Natural killer cell (primary cell): ENCODE measurements around the gene ECM2. TPM values are rescaled to one million over a fixed set of nuclear protein-coding genes. Genes with fewer than 3 reads are reported as not detected.

Source experiments
- ATAC-seq, 3 donors: fragments of 150-1000 bp in 2 of 3; fragments of 200-7000 bp in 1 of 3; cut with Tn5 transposase; 1 replicate in 1 of 3; 2 replicates in 2 of 3; pipeline ENCODE4 v1.10.0; 2021; ENCODE audit warnings: mild to moderate bottlenecking in 2 of 3, moderate library complexity in 2 of 3
- DNase-seq, 2 donors: peaks; one replicate each; pipeline versions ENCODE4 v3.0.0 to v3.0.0-alpha.2; 2013 to 2021; ENCODE audit warnings: mixed read lengths in 1 of 2
- H3K27ac ChIP-seq: one replicate; pipeline ENCODE4 v1.5.1; 2013; ENCODE audit warnings: mild to moderate bottlenecking, low read length
- H3K27me3 ChIP-seq: one replicate; pipeline ENCODE4 v1.6.1; 2013; ENCODE audit warnings: low read length; ENCODE audit not compliant: control insufficient read depth, insufficient read depth
- H3K36me3 ChIP-seq: one replicate; pipeline ENCODE4 v1.6.1; 2013; ENCODE audit warnings: low read length; ENCODE audit not compliant: control insufficient read depth, insufficient read depth
- H3K4me1 ChIP-seq: one replicate; pipeline ENCODE4 v1.6.1; 2013; ENCODE audit warnings: low read length; ENCODE audit not compliant: control insufficient read depth, insufficient read depth
- H3K4me3 ChIP-seq: one replicate; pipeline ENCODE4 v1.5.1; 2013; ENCODE audit warnings: low read length
- H3K9me3 ChIP-seq: one replicate; pipeline ENCODE4 v1.6.1; 2013; ENCODE audit warnings: low read length; ENCODE audit not compliant: control insufficient read depth, insufficient read depth
- H3K27ac Mint-ChIP-seq, 2 donors: one replicate each; pipeline ENCODE4 v1.8.0; 2022; ENCODE audit warnings: mild to moderate bottlenecking in 2 of 2, mixed read lengths in 2 of 2, moderate library complexity in 1 of 2
- H3K27me3 Mint-ChIP-seq, 2 donors: one replicate each; pipeline ENCODE4 v1.8.0; 2022; ENCODE audit warnings: low read depth in 2 of 2, mixed read lengths in 2 of 2
- H3K36me3 Mint-ChIP-seq: one replicate; pipeline ENCODE4 v1.8.0; 2022; ENCODE audit warnings: mixed read lengths
- H3K4me1 Mint-ChIP-seq, 2 donors: one replicate each; pipeline ENCODE4 v1.8.0; 2022; ENCODE audit warnings: mixed read lengths in 2 of 2
- H3K4me3 Mint-ChIP-seq: one replicate; pipeline ENCODE4 v1.8.0; 2022; ENCODE audit warnings: mild to moderate bottlenecking, moderate library complexity, mixed read lengths
- H3K9me3 Mint-ChIP-seq, 2 donors: one replicate each; pipeline ENCODE4 v1.8.0; 2022; ENCODE audit warnings: mixed read lengths in 2 of 2
- CTCF ChIP-seq: fragments of 200-600 bp; IDR thresholded peaks from one replicate; pipeline ENCODE4 v1.8.0; 2022; ENCODE audit warnings: antibody characterized with exemption
- WGBS: methylation state at CpG from one replicate; pipeline ENCODE4 v1.1.7; 2013; ENCODE audit warnings: missing lambda C conversion rate; ENCODE audit not compliant: insufficient coverage; 5-methylcytosine and 5-hydroxymethylcytosine counted together
- intact Hi-C: fragments of 100-400 bp; cut with micrococcal nuclease; formaldehyde crosslinking; loops from one replicate; pipeline ENCODE4 v1.14.2; 2022
- total RNA-seq, 4 donors: library from RNA; stranded (reverse); fragments of 120-200 nt in 1 of 4; gene quantifications; one replicate each; pipeline versions ENCODE4 v1.2.3 to v1.2.4, GENCODE V29; 2013 to 2022

The ECM2 gene
- total RNA-seq, 3 donors from 2014 or later (not counting 1 experiment from before 2014, with no cell fraction given) = not detected

GRCh38 chr9:92529124-92529523 is 6.7 kb downstream of the ECM2 start:
- no peak overlapping the region for H3K27ac ChIP-seq

GRCh38 chr9:92528522-92528849 is 7.3 kb downstream of the ECM2 start:
- Mint-ChIP-seq H3K27me3 (no peaks in the 10 kb centered on the region), H3K36me3 (no peaks in the 10 kb centered on the region), H3K4me1 (no peaks in the 10 kb centered on the region), H3K27ac (no peak overlapping the region), H3K4me3 (no peak overlapping the region), H3K9me3 (no peaks in the 10 kb centered on the region)
- TF ChIP-seq CTCF = no peak
- ATAC-seq (no peak), DNase-seq (no peak)
- no peak overlapping the region for H3K27ac ChIP-seq
- no peaks in the 10 kb centered on the region for H3K4me1 ChIP-seq
- no peaks in the 10 kb centered on the region for H3K27me3 ChIP-seq
- H3K4me3 ChIP-seq = no peak overlapping the region
- H3K36me3 ChIP-seq = no peaks in the 10 kb centered on the region
- 100% methylated on average over 1 of the region's 1 CpG for WGBS
- no peaks in the 10 kb centered on the region for H3K9me3 ChIP-seq
- intact Hi-C loops = no loop called here

More at GRCh38 chr9:92529124-92529523, 6.7 kb downstream of the ECM2 start:
- Mint-ChIP-seq H3K4me3 (no peak overlapping the region), H3K27ac (no peak overlapping the region), H3K9me3 (no peaks in the 10 kb centered on the region), H3K4me1 (no peaks in the 10 kb centered on the region), H3K27me3 (no peaks in the 10 kb centered on the region), H3K36me3 (no peaks in the 10 kb centered on the region)
- Histone ChIP-seq H3K4me3 (no peak overlapping the region), H3K27me3 (no peaks in the 10 kb centered on the region), H3K9me3 (no peaks in the 10 kb centered on the region), H3K36me3 (no peaks in the 10 kb centered on the region), H3K4me1 (no peaks in the 10 kb centered on the region)
- ATAC-seq (no peak), DNase-seq (no peak)
- TF ChIP-seq CTCF = no peak
- intact Hi-C loops = no loop called here
- 90% methylated on average over 2 of the region's 3 CpGs for WGBS

GRCh38 chr9:92527832-92528521 is 7.8 kb downstream of the ECM2 start:
- Mint-ChIP-seq H3K9me3 (no peaks in the 10 kb centered on the region), H3K4me3 (no peak overlapping the region), H3K27me3 (no peaks in the 10 kb centered on the region), H3K36me3 (no peaks in the 10 kb centered on the region), H3K27ac (no peak overlapping the region), H3K4me1 (no peaks in the 10 kb centered on the region)
- 97% methylated on average over 4 of the region's 4 CpGs for WGBS
- no peak for TF ChIP-seq CTCF
- no peak overlapping the region for H3K27ac ChIP-seq
- no peaks in the 10 kb centered on the region for H3K36me3 ChIP-seq
- H3K27me3 ChIP-seq = no peaks in the 10 kb centered on the region
- DNase-seq (no peak), ATAC-seq (no peak)
- no peak overlapping the region for H3K4me3 ChIP-seq
- no peaks in the 10 kb centered on the region for H3K4me1 ChIP-seq
- H3K9me3 ChIP-seq = no peaks in the 10 kb centered on the region
- intact Hi-C loops = no loop called here

GRCh38 chr9:92527291-92527828 is 8.4 kb downstream of the ECM2 start:
- Mint-ChIP-seq H3K4me1 (no peaks in the 10 kb centered on the region), H3K4me3 (no peak overlapping the region), H3K36me3 (no peaks in the 10 kb centered on the region), H3K27ac (no peak overlapping the region), H3K27me3 (no peaks in the 10 kb centered on the region), H3K9me3 (no peaks in the 10 kb centered on the region)
- Histone ChIP-seq H3K9me3 (no peaks in the 10 kb centered on the region), H3K4me3 (no peak overlapping the region), H3K36me3 (no peaks in the 10 kb centered on the region), H3K27ac (no peak overlapping the region), H3K27me3 (no peaks in the 10 kb centered on the region), H3K4me1 (no peaks in the 10 kb centered on the region)
- TF ChIP-seq CTCF = no peak
- ATAC-seq (no peak), DNase-seq (no peak)
- WGBS = 67% methylated on average over 1 of the region's 2 CpGs
- intact Hi-C loops = no loop called here
